Measurements from ENCODE around the gene LHB.

LHB gene

GRCh38 chr19:48970139-48970766 lies 46.6 kb downstream of the LHB start:
- H3K27me3 ChIP-seq (ENCODE audit: insufficient read depth, low read length) = no peaks in the 10 kb centered on the region
- no peak overlapping the region for H2AFZ ChIP-seq (ENCODE audit: low read length)
- no peak overlapping the region for H3K4me3 ChIP-seq (ENCODE audit: low read depth, low read length, poor library complexity, severe bottlenecking)
- TF ChIP-seq, protein P1, sequence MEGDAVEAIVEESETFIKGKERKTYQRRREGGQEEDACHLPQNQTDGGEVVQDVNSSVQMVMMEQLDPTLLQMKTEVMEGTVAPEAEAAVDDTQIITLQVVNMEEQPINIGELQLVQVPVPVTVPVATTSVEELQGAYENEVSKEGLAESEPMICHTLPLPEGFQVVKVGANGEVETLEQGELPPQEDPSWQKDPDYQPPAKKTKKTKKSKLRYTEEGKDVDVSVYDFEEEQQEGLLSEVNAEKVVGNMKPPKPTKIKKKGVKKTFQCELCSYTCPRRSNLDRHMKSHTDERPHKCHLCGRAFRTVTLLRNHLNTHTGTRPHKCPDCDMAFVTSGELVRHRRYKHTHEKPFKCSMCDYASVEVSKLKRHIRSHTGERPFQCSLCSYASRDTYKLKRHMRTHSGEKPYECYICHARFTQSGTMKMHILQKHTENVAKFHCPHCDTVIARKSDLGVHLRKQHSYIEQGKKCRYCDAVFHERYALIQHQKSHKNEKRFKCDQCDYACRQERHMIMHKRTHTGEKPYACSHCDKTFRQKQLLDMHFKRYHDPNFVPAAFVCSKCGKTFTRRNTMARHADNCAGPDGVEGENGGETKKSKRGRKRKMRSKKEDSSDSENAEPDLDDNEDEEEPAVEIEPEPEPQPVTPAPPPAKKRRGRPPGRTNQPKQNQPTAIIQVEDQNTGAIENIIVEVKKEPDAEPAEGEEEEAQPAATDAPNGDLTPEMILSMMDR (IDR thresholded peaks at IDR 0.05; ENCODE audit: low read length) = no peak
- TF ChIP-seq EZH2 (IDR thresholded peaks at IDR 0.05; ENCODE audit: borderline replicate concordance, low read length) = no peak
- H3K4me1 ChIP-seq (ENCODE audit: insufficient read depth, low read length, severe bottlenecking) = peaks cover 26% of the 10 kb centered on the region
- H3K9me2 ChIP-seq (ENCODE audit: low read depth, low read length) = no peaks in the 10 kb centered on the region
- H4K20me1 ChIP-seq (ENCODE audit: insufficient read depth, low read length) = no peaks in the 10 kb centered on the region
- H3F3A ChIP-seq (ENCODE audit: insufficient read depth, low read length) = peaks cover 5% of the 10 kb centered on the region; the same call in 1 of the 2 replicates
- peaks cover 55% of the 10 kb centered on the region for H3K36me3 ChIP-seq (ENCODE audit: insufficient read depth, low read length)
- peak overlapping the region; percentile 21 for H3K27ac ChIP-seq (ENCODE audit: low read depth, low read length, poor library complexity, severe bottlenecking)
- H3K9me3 ChIP-seq (ENCODE audit: low read length) = no peaks in the 10 kb centered on the region
- H3K4me2 ChIP-seq (ENCODE audit: low read length) = no peak overlapping the region
- H3K9ac ChIP-seq (ENCODE audit: low read length) = no peak overlapping the region
- H3K79me2 ChIP-seq (ENCODE audit: insufficient read depth, low read length) = 0 out of 2 replicates have a peak, but pooled peaks cover 4% of the 10 kb centered on the region

DNA sequence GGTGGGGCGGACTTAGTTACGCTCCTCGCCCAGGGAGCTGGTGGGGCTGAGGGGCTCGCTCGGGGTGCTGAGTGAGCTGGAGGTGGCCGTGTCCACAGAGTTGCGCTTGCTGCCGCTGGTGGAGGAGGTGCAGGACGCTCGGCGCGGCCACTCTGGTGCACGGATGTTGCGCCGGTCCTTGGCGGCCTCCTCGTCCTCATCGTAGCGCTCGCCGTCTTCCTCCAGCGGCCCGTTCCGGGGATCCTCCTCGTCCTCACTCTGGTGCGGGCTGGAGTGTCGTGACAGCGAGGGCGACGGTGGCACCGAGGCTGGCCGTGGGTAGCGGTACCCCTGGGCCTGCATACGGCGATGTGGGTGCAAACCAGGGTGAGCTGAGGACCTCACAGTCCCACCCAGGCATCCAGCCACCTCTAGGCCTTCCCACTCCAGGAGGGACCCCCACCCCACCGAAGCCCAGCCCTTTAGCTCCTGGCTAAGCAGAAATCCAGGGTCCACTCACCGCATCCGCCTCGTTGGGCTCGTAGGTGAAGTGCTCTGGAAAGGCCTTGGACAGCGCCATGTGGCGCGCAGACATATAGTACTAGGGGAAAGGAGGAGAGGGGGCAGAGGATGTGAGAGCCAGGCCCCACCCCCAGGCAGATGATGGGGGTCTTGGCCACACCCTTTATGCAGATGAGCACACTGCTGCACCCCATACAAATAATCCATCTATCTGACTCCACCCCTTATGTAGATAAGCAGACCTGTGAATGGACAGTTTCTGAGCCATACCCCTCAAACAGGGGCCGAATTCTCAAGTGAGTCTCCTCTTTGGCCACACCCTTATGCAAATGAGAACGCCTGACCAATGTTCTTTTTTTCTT lies 47.4 kb downstream of the LHB start:
- Histone ChIP-seq H3K79me2 (ENCODE audit: insufficient read depth, low read length) (0 out of 2 replicates have a peak, but pooled peaks cover 4% of the 10 kb centered on the region), H3K36me3 (ENCODE audit: insufficient read depth, low read length) (peaks cover 54% of the 10 kb centered on the region), H3K27me3 (ENCODE audit: insufficient read depth, low read length) (no peaks in the 10 kb centered on the region), H3K4me2 (ENCODE audit: low read length) (no peak overlapping the region), H3K27ac (ENCODE audit: low read depth, low read length, poor library complexity, severe bottlenecking) (peak overlapping the region; percentile 21), H2AFZ (ENCODE audit: low read length) (no peak overlapping the region), H3K4me1 (ENCODE audit: insufficient read depth, low read length, severe bottlenecking) (peaks cover 29% of the 10 kb centered on the region), H3K9me3 (ENCODE audit: low read length) (no peaks in the 10 kb centered on the region), H4K20me1 (ENCODE audit: insufficient read depth, low read length) (no peaks in the 10 kb centered on the region), H3F3A (ENCODE audit: insufficient read depth, low read length) (peaks cover 5% of the 10 kb centered on the region; the same call in 1 of the 2 replicates), H3K9me2 (ENCODE audit: low read depth, low read length) (no peaks in the 10 kb centered on the region), H3K4me3 (ENCODE audit: low read depth, low read length, poor library complexity, severe bottlenecking) (no peak overlapping the region), H3K9ac (ENCODE audit: low read length) (no peak overlapping the region)
- TF ChIP-seq, protein P1 (IDR thresholded peaks at IDR 0.05; ENCODE audit: low read length) = no peak
- no peak for TF ChIP-seq EZH2 (IDR thresholded peaks at IDR 0.05; ENCODE audit: borderline replicate concordance, low read length)

GRCh38 chr19:48968813-48969218 lies 48.1 kb downstream of the LHB start:
- H4K20me1 ChIP-seq (ENCODE audit: insufficient read depth, low read length) = no peaks in the 10 kb centered on the region
- H3K9ac ChIP-seq (ENCODE audit: low read length) = no peak overlapping the region
- no peak overlapping the region for H3K4me3 ChIP-seq (ENCODE audit: low read depth, low read length, poor library complexity, severe bottlenecking)
- peaks cover 47% of the 10 kb centered on the region for H3K36me3 ChIP-seq (ENCODE audit: insufficient read depth, low read length)
- H3K27ac ChIP-seq (ENCODE audit: low read depth, low read length, poor library complexity, severe bottlenecking) = no peak overlapping the region
- H2AFZ ChIP-seq (ENCODE audit: low read length) = no peak overlapping the region
- peaks cover 5% of the 10 kb centered on the region; the same call in 1 of the 2 replicates for H3F3A ChIP-seq (ENCODE audit: insufficient read depth, low read length)
- no peaks in the 10 kb centered on the region for H3K9me3 ChIP-seq (ENCODE audit: low read length)
- no peak overlapping the region for H3K4me2 ChIP-seq (ENCODE audit: low read length)
- no peaks in the 10 kb centered on the region for H3K27me3 ChIP-seq (ENCODE audit: insufficient read depth, low read length)
- H3K79me2 ChIP-seq (ENCODE audit: insufficient read depth, low read length) = 0 out of 2 replicates have a peak, but pooled peaks cover 4% of the 10 kb centered on the region
- TF ChIP-seq, protein P1 (IDR thresholded peaks at IDR 0.05; ENCODE audit: low read length) = no peak
- no peak for TF ChIP-seq EZH2 (IDR thresholded peaks at IDR 0.05; ENCODE audit: borderline replicate concordance, low read length)
- H3K4me1 ChIP-seq (ENCODE audit: insufficient read depth, low read length, severe bottlenecking) = peaks cover 36% of the 10 kb centered on the region
- no peaks in the 10 kb centered on the region for H3K9me2 ChIP-seq (ENCODE audit: low read depth, low read length)
